Measurements from ENCODE around the gene STX4.

DNA sequence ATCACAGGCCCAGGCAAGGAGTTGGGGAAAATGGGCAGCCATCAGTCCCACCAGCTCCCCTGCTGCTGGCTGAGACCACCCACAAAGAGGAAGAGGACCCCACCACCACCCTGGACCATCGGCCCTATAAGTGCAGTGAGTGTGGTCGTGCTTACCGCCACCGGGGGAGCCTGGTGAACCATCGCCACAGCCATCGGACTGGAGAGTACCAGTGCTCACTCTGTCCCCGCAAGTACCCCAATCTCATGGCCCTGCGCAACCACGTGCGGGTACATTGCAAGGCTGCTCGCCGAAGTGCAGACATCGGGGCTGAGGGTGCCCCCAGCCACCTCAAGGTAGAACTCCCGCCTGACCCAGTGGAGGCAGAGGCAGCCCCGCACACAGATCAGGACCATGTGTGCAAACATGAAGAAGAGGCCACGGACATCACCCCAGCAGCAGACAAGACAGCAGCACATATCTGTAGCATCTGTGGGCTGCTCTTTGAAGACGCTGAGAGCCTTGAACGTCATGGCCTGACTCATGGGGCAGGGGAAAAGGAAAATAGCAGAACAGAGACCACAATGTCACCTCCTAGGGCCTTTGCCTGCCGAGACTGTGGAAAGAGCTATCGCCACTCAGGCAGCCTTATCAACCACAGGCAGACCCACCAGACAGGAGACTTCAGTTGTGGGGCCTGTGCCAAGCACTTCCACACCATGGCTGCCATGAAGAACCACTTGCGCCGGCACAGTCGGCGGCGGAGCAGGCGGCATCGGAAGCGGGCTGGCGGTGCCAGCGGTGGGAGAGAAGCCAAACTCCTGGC lies 44.4 kb downstream of the STX4 start:
- TF ChIP-seq EP300 (IDR thresholded peaks at IDR 0.05), result no peak
- TF ChIP-seq POLR2A (IDR thresholded peaks at IDR 0.05), result no peak
- TF ChIP-seq, protein P1, sequence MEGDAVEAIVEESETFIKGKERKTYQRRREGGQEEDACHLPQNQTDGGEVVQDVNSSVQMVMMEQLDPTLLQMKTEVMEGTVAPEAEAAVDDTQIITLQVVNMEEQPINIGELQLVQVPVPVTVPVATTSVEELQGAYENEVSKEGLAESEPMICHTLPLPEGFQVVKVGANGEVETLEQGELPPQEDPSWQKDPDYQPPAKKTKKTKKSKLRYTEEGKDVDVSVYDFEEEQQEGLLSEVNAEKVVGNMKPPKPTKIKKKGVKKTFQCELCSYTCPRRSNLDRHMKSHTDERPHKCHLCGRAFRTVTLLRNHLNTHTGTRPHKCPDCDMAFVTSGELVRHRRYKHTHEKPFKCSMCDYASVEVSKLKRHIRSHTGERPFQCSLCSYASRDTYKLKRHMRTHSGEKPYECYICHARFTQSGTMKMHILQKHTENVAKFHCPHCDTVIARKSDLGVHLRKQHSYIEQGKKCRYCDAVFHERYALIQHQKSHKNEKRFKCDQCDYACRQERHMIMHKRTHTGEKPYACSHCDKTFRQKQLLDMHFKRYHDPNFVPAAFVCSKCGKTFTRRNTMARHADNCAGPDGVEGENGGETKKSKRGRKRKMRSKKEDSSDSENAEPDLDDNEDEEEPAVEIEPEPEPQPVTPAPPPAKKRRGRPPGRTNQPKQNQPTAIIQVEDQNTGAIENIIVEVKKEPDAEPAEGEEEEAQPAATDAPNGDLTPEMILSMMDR (IDR thresholded peaks at IDR 0.05), result no peak
